GM18505 (cell line): ENCODE measurements around the gene GRAMD1A.
"Not testable (repeated sequence)": the region's sequence is repeated elsewhere in the genome, so short reads cannot be mapped to it uniquely, and the experiment has no call there.

Experiments used
- ATAC-seq: cut with Tn5 transposase; IDR thresholded peaks from one replicate; pipeline ENCODE4 v1.9.1; 2021; ENCODE audit not compliant: unreplicated experiment
- POLR2A ChIP-seq: IDR thresholded peaks from 4 replicates; pipeline ENCODE4 v1.6.1; 2011; ENCODE audit warnings: borderline replicate concordance; ENCODE audit not compliant: insufficient read depth, insufficient read length; ENCODE audit errors: extremely low read depth

The GRAMD1A gene

DNA sequence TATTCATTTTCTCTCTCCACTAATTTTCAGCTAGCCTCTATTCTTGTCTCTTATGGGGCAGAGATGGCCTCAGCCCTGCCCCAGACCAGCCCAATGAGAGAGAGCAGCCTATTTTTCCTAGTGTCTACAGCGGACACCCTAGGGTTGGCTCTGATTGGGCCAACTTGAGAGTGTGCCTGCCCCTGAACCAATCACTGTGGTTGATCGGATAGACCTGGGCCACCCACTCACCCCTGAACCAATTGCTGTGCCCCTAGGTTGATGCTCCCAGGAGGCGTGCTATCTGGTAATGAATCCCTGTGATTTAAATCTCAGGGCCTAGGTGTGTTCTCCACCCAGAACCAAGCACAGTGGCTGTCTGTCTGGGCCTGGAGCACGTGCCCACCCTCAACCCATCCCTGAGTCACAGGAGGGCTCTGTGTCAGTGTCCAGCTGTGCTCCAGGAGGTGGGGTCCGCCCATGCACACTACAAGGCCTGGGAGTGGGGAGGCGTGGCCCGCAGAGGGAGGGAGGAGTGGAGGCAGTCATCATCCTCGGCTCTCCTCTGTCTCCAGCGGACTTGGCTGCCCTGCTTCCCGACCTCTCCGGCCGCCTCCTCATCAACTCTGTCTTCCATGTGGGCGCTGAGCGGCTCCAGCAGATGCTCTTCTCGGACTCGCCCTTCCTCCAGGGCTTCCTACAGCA, 15.3 kb downstream of the GRAMD1A start:
- TF ChIP-seq POLR2A: no peak
- no peak for ATAC-seq

DNA sequence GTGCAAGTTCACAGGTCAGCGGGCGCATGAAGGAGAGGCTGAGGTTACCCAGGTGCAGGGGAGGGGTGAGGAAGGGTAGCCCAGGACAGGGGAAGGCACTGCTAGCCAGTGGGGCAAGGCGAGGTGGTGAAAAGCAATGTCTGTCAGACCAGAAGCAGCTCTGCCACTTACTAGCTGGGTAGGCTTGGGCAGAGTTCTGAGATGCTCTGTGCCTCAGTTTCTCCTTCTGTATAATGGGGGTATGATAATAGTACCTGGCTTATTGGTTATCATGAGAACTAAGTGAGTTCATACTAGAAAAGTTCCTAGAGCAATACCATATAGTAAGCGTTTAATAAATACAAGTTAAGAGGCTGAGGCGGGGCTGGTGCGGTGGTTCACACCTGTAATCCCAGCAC, 15.8 kb downstream of the GRAMD1A start:
- ATAC-seq: no peak
- TF ChIP-seq POLR2A: no peak

DNA sequence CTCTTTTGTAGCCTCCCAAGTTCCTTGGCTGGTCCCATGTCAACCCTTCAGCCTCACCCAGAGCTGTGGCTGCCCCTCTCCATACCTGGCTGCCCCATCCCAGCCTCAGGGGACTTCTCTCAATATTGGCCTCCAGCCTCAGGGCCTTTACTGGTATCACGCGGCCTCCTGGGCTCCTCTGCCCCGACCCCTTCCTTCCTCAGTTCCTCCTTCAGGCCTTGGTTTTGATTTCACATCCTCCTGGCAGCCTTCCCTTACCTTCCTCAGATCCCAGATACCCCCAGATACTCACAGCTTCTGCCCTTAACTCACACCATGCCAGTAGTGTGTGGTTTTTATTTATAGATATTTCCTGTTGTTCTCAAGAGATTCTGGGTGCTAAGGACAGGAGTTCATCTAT, 17.4 kb downstream of the GRAMD1A start:
- no peak for TF ChIP-seq POLR2A
- no peak for ATAC-seq

DNA sequence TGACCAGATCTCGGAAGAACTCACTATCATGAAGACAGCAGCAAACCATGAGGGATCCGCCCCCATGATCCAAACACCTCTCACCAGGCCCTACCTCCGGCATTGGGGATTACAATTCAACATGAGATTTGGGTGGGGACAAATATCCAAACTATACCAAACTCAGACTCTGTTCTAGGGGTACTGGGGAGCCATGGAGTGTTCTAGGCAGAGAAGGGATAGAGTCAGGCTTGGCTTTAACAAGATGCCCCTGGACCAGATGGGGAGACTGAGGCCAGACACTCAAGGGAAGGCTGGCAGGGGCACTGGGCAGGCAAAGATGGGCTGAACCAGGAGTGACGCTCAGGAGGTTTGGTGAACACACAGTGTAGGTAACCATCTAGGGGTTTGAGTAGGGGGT, 18.3 kb downstream of the GRAMD1A start:
- TF ChIP-seq POLR2A: no peak
- no peak for ATAC-seq

DNA sequence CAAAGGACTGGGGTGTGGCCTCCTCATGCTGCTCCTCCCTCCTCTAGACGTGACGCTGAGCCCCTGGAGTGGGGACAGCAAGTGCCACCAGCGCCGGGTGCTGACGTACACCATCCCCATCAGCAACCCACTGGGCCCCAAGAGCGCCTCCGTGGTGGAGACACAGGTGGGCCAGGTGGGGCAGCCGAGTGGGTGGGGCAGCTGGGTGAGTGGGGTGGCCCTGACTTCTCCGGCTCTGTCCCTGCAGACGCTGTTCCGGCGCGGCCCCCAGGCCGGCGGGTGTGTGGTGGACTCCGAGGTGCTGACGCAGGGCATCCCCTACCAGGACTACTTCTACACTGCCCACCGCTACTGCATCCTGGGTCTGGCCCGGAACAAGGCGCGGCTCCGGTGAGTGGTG, 19.0 kb downstream of the GRAMD1A start:
- no peak for TF ChIP-seq POLR2A
- no peak for ATAC-seq

DNA sequence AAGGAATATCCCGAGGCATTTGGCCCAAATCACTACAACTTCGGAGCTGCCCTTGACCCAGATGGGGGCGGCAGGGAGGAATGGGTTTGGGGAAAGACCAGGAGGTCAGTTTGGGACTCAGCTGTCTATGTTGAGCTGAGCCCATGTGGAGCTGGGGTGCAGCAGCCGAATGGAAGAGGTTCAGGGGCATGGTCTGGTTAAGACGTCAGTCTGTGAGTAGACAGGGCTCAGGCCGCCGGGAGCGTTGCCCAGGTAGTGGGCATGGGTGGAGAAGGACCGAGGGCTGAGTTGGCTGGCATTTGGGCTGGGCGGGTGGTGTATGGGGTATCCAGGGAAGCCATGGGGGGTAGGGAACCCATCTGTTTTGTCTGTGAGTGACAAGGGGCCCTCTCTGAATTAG, 20.9 kb downstream of the GRAMD1A start:
- no peak for TF ChIP-seq POLR2A
- ATAC-seq: no peak

DNA sequence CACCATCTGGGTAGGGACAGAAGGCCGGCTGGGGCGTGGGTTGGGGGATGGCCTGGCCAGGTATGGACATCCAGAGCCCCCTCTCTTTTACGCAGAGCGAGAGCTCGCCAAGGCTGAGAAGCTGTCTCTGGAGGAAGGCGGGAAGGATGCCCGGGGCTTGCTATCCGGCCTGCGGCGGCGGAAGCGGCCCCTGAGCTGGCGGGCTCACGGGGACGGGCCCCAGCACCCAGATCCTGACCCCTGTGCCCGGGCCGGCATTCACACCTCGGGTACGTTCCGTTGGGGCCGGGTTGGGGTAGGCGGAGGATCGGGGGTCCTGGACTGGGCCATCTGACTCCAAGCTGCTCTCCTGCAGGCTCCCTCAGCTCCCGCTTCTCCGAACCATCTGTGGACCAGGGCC, 21.5 kb downstream of the GRAMD1A start:
- no peak for ATAC-seq
- TF ChIP-seq POLR2A: no peak

DNA sequence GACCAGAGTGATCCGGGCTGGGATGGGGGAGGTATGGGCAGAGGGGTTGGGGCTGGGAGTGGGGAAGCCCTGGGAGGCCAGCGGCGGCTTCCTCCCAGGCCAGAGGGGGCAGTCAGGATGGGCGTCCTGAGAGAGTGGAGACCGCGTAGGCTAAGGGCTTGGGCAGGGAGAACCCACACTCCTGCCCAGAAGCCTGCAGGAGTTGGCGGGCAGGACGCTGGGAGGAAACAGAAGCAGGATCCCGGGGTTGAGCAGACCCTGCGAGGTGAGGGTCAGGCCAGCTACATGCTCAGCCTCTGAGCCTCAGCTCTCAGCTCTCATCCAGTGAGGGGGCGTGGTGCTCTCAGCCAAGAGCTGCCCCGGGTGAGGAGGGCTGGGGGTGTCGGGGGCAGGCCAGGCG, 22.3 kb downstream of the GRAMD1A start:
- no peak for TF ChIP-seq POLR2A
- no peak for ATAC-seq

DNA sequence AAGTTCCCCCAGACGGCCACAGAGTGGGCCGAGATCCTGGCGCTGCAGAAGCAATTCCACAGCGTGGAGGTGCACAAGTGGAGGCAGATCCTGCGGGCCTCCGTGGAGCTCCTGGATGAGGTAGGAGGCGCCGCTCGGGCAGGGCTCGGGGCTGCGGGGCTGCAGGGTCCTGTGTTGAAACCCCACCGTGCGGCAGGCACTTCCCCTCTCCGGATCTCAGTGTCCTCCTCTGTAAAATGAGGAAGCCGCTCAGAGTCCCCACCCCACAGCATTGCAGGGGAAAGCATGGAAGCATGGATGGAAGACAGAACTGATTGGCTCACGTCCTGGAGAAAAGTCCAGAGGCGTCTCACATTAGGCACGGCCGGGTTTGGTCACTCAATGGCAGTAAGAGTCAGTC, 23.3 kb downstream of the GRAMD1A start:
- ATAC-seq: no peak
- no peak for TF ChIP-seq POLR2A

DNA sequence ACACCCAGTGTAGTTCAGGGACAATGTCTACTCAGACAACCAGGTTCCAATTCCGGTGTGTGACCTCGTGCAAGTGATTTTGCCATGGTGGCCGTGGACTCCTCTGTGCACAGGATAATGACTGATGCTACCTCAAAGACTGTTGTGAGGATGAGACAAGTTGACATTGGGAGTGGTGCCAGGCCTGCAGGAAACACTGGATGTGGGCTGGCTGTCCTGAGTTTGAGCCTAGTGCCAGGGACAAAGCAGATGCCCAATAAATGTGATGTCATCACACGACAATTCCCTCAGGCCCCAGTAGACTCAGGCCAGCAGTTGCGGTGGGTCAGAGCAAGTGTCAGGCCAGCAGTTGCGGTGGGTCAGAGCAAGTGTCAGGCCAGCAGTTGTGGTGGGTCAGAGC, 24.0 kb downstream of the GRAMD1A start:
- no peak for ATAC-seq
- no peak for TF ChIP-seq POLR2A

DNA sequence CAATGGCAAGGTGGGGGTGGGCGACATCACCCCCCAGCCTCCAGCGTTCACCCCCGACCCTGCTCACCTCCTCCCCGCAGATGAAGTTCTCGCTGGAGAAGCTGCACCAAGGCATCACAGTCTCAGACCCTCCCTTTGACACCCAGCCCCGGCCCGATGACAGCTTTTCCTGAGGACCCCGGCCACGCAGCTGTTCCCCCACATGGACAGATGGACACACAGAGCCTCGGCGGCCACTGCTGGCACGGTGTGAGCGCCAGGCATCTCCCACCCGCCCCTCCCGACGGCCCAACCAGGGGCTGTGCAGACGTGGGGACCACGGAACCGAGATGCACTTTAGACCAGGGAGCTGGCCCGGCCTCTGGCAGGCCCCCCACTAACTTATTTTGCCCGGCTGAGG, 25.8 kb downstream of the GRAMD1A start:
- no peak for ATAC-seq
- TF ChIP-seq POLR2A: no peak

DNA sequence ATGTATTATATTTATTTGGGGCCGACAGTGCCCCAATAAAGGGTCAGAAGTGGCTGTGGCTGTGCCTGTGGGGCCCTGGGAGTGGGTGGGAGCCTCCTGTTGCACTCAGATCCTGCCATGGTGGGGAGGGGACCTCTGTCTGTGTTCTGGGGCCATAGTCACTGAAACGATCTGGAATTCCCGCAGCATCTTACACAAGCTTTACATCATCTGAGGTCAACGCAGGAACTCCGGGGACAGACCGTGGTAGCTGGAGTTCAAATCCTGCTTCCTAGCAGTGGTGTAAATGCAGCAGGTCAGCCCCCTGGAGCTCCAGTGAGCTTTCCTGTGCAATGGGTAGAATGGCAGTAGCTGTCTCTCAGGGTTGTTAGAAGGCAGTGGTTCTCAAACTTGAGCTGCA, 26.3 kb downstream of the GRAMD1A start:
- no peak for TF ChIP-seq POLR2A
- ATAC-seq: no peak

DNA sequence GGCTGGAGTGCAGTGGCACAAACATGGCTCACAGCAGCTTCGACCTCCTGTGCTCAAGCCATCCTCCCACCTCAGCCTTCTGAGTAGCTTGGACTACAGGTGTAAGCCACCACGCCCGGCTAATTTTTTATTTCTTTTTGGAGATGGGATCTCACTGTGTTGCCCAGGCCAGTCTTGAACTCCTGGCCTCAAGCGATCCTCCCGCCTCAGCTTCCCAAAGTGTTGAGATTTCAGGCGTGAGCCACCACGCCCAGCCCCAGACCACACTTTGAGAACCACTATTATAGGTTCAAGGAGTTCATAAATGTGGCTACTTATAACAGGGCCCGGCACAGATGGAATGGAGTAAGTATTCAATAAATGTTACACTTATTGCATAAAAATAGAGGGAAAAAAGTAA, 26.9 kb downstream of the GRAMD1A start:
- no peak for TF ChIP-seq POLR2A
- ATAC-seq: no peak

DNA sequence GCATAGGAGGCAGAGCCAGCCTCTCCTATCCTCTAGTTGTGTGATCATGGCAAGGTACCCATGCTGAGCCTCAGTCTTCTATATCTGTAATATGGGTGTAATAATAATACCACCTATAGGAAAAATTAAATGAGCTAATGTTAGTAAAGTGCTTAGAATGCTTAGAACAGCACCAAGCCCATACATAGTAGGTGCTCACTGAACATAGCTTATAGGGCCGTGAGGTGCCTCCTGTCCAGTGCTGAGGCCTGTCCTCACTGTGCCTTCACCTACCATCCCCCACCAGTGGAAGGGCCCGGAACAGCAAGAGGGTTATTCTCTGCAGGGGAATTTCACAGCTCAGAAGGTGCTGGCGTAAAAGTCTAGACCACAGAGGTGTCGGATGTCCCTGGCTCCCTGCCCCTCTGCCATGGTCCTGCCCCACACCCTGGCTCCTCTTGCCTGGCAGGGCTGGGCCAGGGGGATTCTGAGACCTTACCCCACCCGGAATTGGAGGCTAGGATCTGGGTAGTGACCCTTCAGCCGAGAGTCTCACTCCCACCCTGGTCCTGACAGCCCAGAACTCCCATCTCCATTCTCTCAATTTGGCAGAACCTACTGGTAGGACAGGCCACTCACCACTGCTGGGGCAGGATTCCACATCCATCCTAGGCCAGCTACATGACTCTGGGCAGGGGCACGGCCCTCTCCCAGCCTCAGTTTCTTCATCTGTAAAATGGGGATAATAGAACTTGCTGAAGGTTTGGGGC, 27.9 kb downstream of the GRAMD1A start:
- ATAC-seq: no peak

DNA sequence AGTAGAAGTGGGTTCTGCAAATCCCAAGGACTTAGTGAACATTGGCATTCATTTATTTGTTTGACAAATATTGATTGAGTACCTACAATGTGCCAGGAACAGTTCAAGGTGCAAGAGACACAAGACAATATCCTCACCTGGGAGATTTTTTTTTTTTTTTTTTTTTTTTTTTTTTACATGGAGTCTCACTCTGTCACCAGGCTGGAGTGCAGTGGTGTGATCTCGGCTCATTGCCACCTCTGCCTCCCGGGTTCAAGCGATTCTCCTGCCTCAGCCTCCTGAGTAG, 28.4 kb downstream of the GRAMD1A start:
- ATAC-seq: not testable (repeated sequence)

More for the DNA sequence above, 27.9 kb downstream of the GRAMD1A start:
- TF ChIP-seq POLR2A: no peak

DNA sequence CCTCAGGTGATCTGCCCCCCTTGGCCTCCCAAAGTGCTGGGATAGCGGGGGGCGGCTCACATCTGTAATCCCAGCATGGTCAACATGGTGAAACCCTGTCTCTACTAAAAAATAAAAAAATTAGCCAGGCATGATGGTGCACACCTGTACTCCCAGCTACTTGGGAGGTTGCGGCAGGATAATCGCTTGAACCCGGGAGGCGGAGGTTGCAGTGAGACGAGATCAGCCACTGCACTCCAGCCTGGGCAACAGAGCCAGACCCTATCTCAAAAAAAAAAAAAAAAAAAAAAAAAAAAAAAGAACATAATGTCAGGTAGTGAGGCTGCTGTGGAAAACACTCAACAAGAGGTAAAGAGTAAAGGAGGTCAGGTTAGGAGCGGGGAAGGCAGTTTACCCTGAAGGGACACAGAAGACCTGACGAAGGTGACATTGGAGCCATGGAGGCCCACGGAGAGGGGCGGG, 29.2 kb downstream of the GRAMD1A start:
- not testable (repeated sequence) for ATAC-seq
